Neural cell (in vitro differentiated cells): ENCODE measurements around the gene HMGCLL1. TPM values are rescaled to one million over a fixed set of nuclear protein-coding genes. Genes with fewer than 3 reads are reported as not detected.

ENCODE experiments used
- H2AFZ ChIP-seq: fragments of 200-600, 300-800 bp; sonication (generic), shearing (Covaris generic); 2 replicates; pipeline ENCODE4 v1.6.0; 2014; ENCODE audit warnings: low read depth, mild to moderate bottlenecking, antibody characterized with exemption, low read length, moderate library complexity
- H3F3A ChIP-seq: fragments of 200-600 bp; shearing (Covaris generic); 2 replicates; pipeline ENCODE4 v1.6.1; 2016; ENCODE audit warnings: mild to moderate bottlenecking, moderate library complexity, mixed read lengths, antibody characterized with exemption, low read length; ENCODE audit not compliant: insufficient read depth, poor library complexity, severe bottlenecking
- H3K27ac ChIP-seq: fragments of 200-600, 300-800 bp; sonication (generic), shearing (Covaris generic); 2 replicates; pipeline ENCODE4 v1.5.1; 2014; ENCODE audit warnings: mild to moderate bottlenecking, low read length, moderate library complexity
- H3K27me3 ChIP-seq: fragments of 300-800, 200-600 bp; sonication (generic), shearing (Covaris generic); 2 replicates; pipeline ENCODE4 v1.6.0; 2014; ENCODE audit warnings: mild to moderate bottlenecking, low read depth, low read length, moderate library complexity; ENCODE audit not compliant: insufficient read depth
- H3K36me3 ChIP-seq: fragments of 300-800, 200-600 bp; sonication (generic), shearing (Covaris generic); 2 replicates; pipeline ENCODE4 v1.5.1; 2014; ENCODE audit warnings: mild to moderate bottlenecking, antibody characterized with exemption, low read length, moderate library complexity; ENCODE audit not compliant: insufficient read depth
- H3K4me2 ChIP-seq: fragments of 300-800, 200-600 bp; sonication (generic), shearing (Covaris generic); 2 replicates; pipeline ENCODE4 v1.6.0; 2014; ENCODE audit warnings: mild to moderate bottlenecking, low read length
- H3K4me3 ChIP-seq: fragments of 300-800, 200-600 bp; sonication (generic), shearing (Covaris generic); 2 replicates; pipeline ENCODE4 v1.5.1; 2014; ENCODE audit warnings: mild to moderate bottlenecking, low read length, moderate library complexity
- H3K79me2 ChIP-seq: fragments of 200-600 bp; shearing (Covaris generic); replicated peaks from 2 replicates; pipeline ENCODE4 v1.6.0; 2014; ENCODE audit warnings: mild to moderate bottlenecking, low read length, moderate library complexity; ENCODE audit not compliant: insufficient read depth
- H3K9ac ChIP-seq: fragments of 300-800, 200-600 bp; sonication (generic), shearing (Covaris generic); 2 replicates; pipeline ENCODE4 v1.6.1; 2016; ENCODE audit warnings: mild to moderate bottlenecking, low read length, mixed read lengths
- H3K9me2 ChIP-seq: fragments of 200-600 bp; shearing (Covaris generic); 2 replicates; pipeline ENCODE4 v1.6.1; 2016; ENCODE audit warnings: mild to moderate bottlenecking, low read length, mixed read lengths; ENCODE audit not compliant: insufficient read depth
- H3K9me3 ChIP-seq: fragments of 200-600, 300-800 bp; sonication (generic), shearing (Covaris generic); 2 replicates; pipeline ENCODE4 v1.6.1; 2016; ENCODE audit warnings: mild to moderate bottlenecking, mixed run types, low read length, moderate library complexity, mixed read lengths
- H4K20me1 ChIP-seq: fragments of 200-600 bp; shearing (Covaris generic); 2 replicates; pipeline ENCODE4 v1.6.1; 2016; ENCODE audit warnings: mild to moderate bottlenecking, mixed run types; ENCODE audit not compliant: insufficient read depth
- EP300 ChIP-seq: fragments of 450-650 bp; conservative IDR thresholded peaks from 2 replicates; pipeline ENCODE4 v1.6.1; 2014; ENCODE audit warnings: antibody characterized with exemption, mild to moderate bottlenecking, moderate library complexity; ENCODE audit not compliant: poor library complexity, severe bottlenecking
- EZH2 ChIP-seq: fragments of 200-600, 300-800 bp; shearing (Covaris generic), sonication (generic); IDR thresholded peaks from 2 replicates; pipeline ENCODE4 v1.6.1; 2014; ENCODE audit warnings: antibody characterized with exemption, low read length, borderline replicate concordance, mild to moderate bottlenecking; ENCODE audit not compliant: insufficient read depth, poor library complexity, severe bottlenecking
- MXI1 ChIP-seq: fragments of 450-650 bp; conservative IDR thresholded peaks from 2 replicates; pipeline ENCODE4 v1.6.1; 2014; ENCODE audit warnings: antibody characterized with exemption, mild to moderate bottlenecking; ENCODE audit not compliant: poor library complexity, severe bottlenecking
- POLR2AphosphoS5 ChIP-seq: IDR thresholded peaks from 2 replicates; pipeline ENCODE4 v1.6.1; 2012
- RAD21 ChIP-seq: fragments of 450-650 bp; conservative IDR thresholded peaks from 2 replicates; pipeline ENCODE4 v1.6.1; 2014; ENCODE audit warnings: antibody characterized with exemption, mild to moderate bottlenecking, moderate library complexity
- SMC3 ChIP-seq: fragments of 450-650 bp; conservative IDR thresholded peaks from 2 replicates; pipeline ENCODE4 v1.6.1; 2014; ENCODE audit warnings: antibody characterized with exemption, mild to moderate bottlenecking, moderate library complexity; ENCODE audit not compliant: poor library complexity
- TAF1 ChIP-seq: IDR thresholded peaks from 2 replicates; pipeline ENCODE4 v1.6.1; 2012; ENCODE audit warnings: low read depth
- polyA plus RNA-seq: library from polyadenylated mRNA; depleted of rRNA; stranded (reverse); fragments of >200 nt; gene quantifications from 2 replicates; pipeline ENCODE4 v1.2.3, GENCODE V29; 2014
- TF ChIP-seq, protein P1 (sequence below): IDR thresholded peaks from 2 replicates; pipeline ENCODE4 v1.6.1; 2012; ENCODE audit warnings: borderline replicate concordance
- TF ChIP-seq, protein P2 (sequence below): fragments of 450-650 bp; IDR thresholded peaks from 2 replicates; pipeline ENCODE4 v1.5.1; 2014; ENCODE audit warnings: antibody characterized with exemption, mild to moderate bottlenecking, moderate library complexity; ENCODE audit not compliant: poor library complexity, severe bottlenecking

Gene HMGCLL1
- polyA plus RNA-seq, 1 donor from 2014 or later = 59.7 TPM

DNA sequence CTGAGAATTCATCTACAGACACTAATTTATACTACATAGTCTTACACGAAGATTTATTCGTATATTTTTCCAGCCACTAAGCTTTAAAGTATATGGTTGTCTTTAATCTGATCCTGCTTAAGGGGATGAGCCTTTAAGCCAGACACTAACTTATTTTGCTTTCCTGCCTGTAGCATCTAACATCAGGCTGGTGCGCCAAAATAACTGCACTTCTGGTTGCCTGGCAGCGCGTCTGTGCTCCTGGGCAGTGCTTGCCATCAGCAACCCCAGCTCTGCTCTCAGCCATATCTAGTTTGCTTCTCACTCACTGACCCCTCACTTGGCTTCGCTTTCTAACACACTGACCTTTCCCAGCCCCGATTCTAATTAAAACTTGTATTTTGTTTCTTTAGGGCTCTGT lies 21.8 kb downstream of the HMGCLL1 start:
- Histone ChIP-seq H3K9me3 (no peaks in the 10 kb centered on the region), H3K4me2 (no peak overlapping the region), H3K79me2 (no peaks in the 10 kb centered on the region), H3K9ac (no peak overlapping the region), H4K20me1 (no peaks in the 10 kb centered on the region), H3K27me3 (no peaks in the 10 kb centered on the region), H3F3A (no peaks in the 10 kb centered on the region), H3K36me3 (no peaks in the 10 kb centered on the region), H3K27ac (no peak overlapping the region), H3K9me2 (no peaks in the 10 kb centered on the region), H2AFZ (no peak overlapping the region), H3K4me3 (no peak overlapping the region)
- TF ChIP-seq, protein P1, sequence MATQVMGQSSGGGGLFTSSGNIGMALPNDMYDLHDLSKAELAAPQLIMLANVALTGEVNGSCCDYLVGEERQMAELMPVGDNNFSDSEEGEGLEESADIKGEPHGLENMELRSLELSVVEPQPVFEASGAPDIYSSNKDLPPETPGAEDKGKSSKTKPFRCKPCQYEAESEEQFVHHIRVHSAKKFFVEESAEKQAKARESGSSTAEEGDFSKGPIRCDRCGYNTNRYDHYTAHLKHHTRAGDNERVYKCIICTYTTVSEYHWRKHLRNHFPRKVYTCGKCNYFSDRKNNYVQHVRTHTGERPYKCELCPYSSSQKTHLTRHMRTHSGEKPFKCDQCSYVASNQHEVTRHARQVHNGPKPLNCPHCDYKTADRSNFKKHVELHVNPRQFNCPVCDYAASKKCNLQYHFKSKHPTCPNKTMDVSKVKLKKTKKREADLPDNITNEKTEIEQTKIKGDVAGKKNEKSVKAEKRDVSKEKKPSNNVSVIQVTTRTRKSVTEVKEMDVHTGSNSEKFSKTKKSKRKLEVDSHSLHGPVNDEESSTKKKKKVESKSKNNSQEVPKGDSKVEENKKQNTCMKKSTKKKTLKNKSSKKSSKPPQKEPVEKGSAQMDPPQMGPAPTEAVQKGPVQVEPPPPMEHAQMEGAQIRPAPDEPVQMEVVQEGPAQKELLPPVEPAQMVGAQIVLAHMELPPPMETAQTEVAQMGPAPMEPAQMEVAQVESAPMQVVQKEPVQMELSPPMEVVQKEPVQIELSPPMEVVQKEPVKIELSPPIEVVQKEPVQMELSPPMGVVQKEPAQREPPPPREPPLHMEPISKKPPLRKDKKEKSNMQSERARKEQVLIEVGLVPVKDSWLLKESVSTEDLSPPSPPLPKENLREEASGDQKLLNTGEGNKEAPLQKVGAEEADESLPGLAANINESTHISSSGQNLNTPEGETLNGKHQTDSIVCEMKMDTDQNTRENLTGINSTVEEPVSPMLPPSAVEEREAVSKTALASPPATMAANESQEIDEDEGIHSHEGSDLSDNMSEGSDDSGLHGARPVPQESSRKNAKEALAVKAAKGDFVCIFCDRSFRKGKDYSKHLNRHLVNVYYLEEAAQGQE = no peak
- TF ChIP-seq RAD21 (no peak), POLR2AphosphoS5 (no peak), MXI1 (no peak), EP300 (no peak), EZH2 (no peak), TAF1 (no peak), SMC3 (no peak)
- TF ChIP-seq, protein P2, sequence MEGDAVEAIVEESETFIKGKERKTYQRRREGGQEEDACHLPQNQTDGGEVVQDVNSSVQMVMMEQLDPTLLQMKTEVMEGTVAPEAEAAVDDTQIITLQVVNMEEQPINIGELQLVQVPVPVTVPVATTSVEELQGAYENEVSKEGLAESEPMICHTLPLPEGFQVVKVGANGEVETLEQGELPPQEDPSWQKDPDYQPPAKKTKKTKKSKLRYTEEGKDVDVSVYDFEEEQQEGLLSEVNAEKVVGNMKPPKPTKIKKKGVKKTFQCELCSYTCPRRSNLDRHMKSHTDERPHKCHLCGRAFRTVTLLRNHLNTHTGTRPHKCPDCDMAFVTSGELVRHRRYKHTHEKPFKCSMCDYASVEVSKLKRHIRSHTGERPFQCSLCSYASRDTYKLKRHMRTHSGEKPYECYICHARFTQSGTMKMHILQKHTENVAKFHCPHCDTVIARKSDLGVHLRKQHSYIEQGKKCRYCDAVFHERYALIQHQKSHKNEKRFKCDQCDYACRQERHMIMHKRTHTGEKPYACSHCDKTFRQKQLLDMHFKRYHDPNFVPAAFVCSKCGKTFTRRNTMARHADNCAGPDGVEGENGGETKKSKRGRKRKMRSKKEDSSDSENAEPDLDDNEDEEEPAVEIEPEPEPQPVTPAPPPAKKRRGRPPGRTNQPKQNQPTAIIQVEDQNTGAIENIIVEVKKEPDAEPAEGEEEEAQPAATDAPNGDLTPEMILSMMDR = no peak

DNA sequence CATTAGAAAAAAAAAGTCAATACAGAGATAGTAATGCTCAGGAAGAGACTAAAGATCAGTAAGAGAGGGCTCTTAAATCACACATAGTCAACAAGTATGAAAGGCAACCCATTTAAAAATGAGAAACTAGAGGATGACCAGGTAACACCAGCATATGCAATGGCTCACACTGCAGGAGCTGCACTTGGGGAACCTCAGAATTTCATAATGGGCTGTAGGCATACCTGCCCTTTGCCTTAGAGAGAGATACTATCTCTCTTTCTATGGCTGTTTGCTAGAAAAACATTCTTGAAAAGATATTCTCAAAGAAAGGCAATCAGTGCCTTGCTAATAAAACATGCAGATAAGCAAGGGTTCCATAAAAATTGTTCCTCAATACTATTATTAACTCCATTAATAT lies 33.2 kb downstream of the HMGCLL1 start:
- Histone ChIP-seq H4K20me1 (no peaks in the 10 kb centered on the region), H3K4me2 (no peak overlapping the region), H3K9ac (no peak overlapping the region), H3K27me3 (no peaks in the 10 kb centered on the region), H3K9me2 (no peaks in the 10 kb centered on the region), H3K79me2 (no peaks in the 10 kb centered on the region), H3K9me3 (no peaks in the 10 kb centered on the region), H2AFZ (no peak overlapping the region), H3F3A (no peaks in the 10 kb centered on the region), H3K4me3 (no peak overlapping the region), H3K27ac (no peak overlapping the region), H3K36me3 (no peaks in the 10 kb centered on the region)
- no peak for TF ChIP-seq EP300
- TF ChIP-seq MXI1 = no peak
- TF ChIP-seq SMC3 = no peak
- no peak for TF ChIP-seq EZH2
- TF ChIP-seq, protein P2 = no peak
- no peak for TF ChIP-seq TAF1
- TF ChIP-seq POLR2AphosphoS5 = no peak
- TF ChIP-seq, protein P1 = no peak
- TF ChIP-seq RAD21 = no peak
